OCI-LY3 (cell line): ENCODE data around the gene ACTBL2.

Experiments
- H2AFZ ChIP-seq: fragments of 200-600, 300-600 bp; shearing (Covaris generic); 2 replicates; pipeline ENCODE4 v1.6.0; 2014; ENCODE audit warnings: antibody characterized with exemption, low read depth, low read length
- H3K27ac ChIP-seq: fragments of 200-600, 300-600 bp; sonication (generic); 2 replicates; pipeline ENCODE4 v1.5.1; 2014; ENCODE audit warnings: mild to moderate bottlenecking, low read length, moderate library complexity, mixed read lengths
- H3K27me3 ChIP-seq: fragments of 200-600, 300-600 bp; sonication (generic); 2 replicates; pipeline ENCODE4 v1.6.1; 2014; ENCODE audit warnings: low read depth, low read length, mixed read lengths
- H3K36me3 ChIP-seq: fragments of 200-600, 300-600 bp; sonication (generic); replicated peaks from 2 replicates; pipeline ENCODE3; 2014; ENCODE audit warnings: low read depth, low read length, mixed read lengths
- H3K4me1 ChIP-seq: fragments of 300-600, 200-600 bp; sonication (generic); 2 replicates; pipeline ENCODE4 v1.6.1; 2014; ENCODE audit warnings: low read length, mixed read lengths
- H3K4me2 ChIP-seq: fragments of 200-600, 300-600 bp; sonication (generic); 2 replicates; pipeline ENCODE4 v1.6.1; 2014; ENCODE audit warnings: low read length, mixed read lengths
- H3K4me3 ChIP-seq: fragments of 300-600, 200-600 bp; sonication (generic); 2 replicates; pipeline ENCODE4 v1.5.1; 2014; ENCODE audit warnings: antibody characterized with exemption, mild to moderate bottlenecking, low read length, moderate library complexity
- H3K79me2 ChIP-seq: fragments of 300-600, 200-600 bp; shearing (Covaris generic); 2 replicates; pipeline ENCODE4 v1.6.1; 2014; ENCODE audit warnings: mild to moderate bottlenecking, low read length, mixed read lengths
- H3K9ac ChIP-seq: fragments of 300-600, 200-600 bp; shearing (Covaris generic); 2 replicates; pipeline ENCODE4 v1.6.0; 2014; ENCODE audit warnings: mild to moderate bottlenecking, low read length, moderate library complexity
- H3K9me3 ChIP-seq: fragments of 200-600, 300-600 bp; shearing (Covaris generic); 2 replicates; pipeline ENCODE4 v1.6.1; 2014; ENCODE audit warnings: low read length, mixed read lengths; ENCODE audit not compliant: insufficient read depth
- H4K20me1 ChIP-seq: fragments of 200-600, 300-600 bp; sonication (generic); 2 replicates; pipeline ENCODE4 v1.6.1; 2016; ENCODE audit warnings: low read length, mixed read lengths; ENCODE audit not compliant: insufficient read depth
- CTCF ChIP-seq: fragments of 200-600, 300-600 bp; sonication (generic); IDR thresholded peaks from 2 replicates; pipeline ENCODE4 v1.5.1; 2014; ENCODE audit warnings: antibody characterized with exemption, low read length, low read depth
- EZH2phosphoT487 ChIP-seq: fragments of 200-600 bp; shearing (Covaris generic); IDR thresholded peaks from 2 replicates; pipeline ENCODE4 v1.6.1; 2018; ENCODE audit warnings: antibody characterized with exemption, mixed run types, low read depth

The ACTBL2 gene

GRCh38 chr5:57497733-57498132 is 15.1 kb upstream of the ACTBL2 start:
- Histone ChIP-seq H4K20me1 (no peaks in the 10 kb centered on the region), H3K4me3 (no peak overlapping the region), H3K36me3 (no peaks in the 10 kb centered on the region), H3K9ac (no peak overlapping the region), H2AFZ (no peak overlapping the region), H3K4me1 (no peaks in the 10 kb centered on the region), H3K9me3 (no peaks in the 10 kb centered on the region), H3K27me3 (no peaks in the 10 kb centered on the region; the same call in 1 of the 2 replicates), H3K4me2 (no peak overlapping the region), H3K27ac (no peak overlapping the region), H3K79me2 (no peaks in the 10 kb centered on the region)
- TF ChIP-seq EZH2phosphoT487 (no peak), CTCF (no peak)

DNA sequence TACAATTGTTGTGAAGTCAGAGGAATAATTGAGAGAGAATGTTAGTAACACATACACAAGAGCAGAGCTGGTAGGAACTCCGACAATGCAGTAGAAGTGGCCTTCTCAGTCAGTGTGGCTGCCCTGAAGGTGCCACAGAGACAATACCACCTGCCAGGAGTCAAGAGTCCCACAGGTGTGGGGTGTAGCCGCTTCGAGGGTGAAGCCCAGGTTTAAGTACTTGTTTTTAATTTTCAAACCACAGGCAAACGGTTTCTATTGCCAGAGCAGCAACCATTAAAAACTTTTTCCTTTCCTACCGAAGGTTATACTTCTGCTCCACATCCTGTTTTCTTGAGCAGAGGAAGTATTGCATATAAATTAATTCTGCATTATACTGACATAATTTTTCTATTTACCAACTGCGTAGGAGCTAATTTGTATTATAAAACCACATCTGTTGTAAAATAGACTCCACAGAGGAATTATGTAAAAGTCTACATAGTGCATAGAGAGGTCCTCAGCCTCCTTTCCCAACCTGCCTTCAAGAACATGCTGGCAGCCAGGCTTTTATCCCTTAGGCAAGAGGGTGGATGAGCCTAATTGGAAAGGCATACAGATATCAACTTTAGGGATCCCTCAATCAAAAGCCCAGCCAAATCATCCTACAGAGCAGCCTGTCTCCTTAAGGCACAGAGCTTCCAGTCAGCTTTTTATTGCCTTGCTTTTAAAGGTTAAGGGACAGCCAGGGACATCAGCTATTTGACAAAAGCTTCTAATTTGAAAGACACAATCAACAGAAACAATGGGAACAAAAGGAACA is 12.9 kb upstream of the ACTBL2 start:
- no peaks in the 10 kb centered on the region for H3K9me3 ChIP-seq
- no peaks in the 10 kb centered on the region for H4K20me1 ChIP-seq
- H3K4me1 ChIP-seq, result no peaks in the 10 kb centered on the region
- no peak overlapping the region for H3K27ac ChIP-seq
- no peaks in the 10 kb centered on the region for H3K36me3 ChIP-seq
- H3K79me2 ChIP-seq, result no peaks in the 10 kb centered on the region
- TF ChIP-seq CTCF, result no peak
- TF ChIP-seq EZH2phosphoT487, result no peak
- no peak overlapping the region for H3K4me2 ChIP-seq
- no peak overlapping the region for H3K4me3 ChIP-seq
- H3K27me3 ChIP-seq, result no peaks in the 10 kb centered on the region; the same call in 1 of the 2 replicates
- H3K9ac ChIP-seq, result no peak overlapping the region
- H2AFZ ChIP-seq, result no peak overlapping the region

DNA sequence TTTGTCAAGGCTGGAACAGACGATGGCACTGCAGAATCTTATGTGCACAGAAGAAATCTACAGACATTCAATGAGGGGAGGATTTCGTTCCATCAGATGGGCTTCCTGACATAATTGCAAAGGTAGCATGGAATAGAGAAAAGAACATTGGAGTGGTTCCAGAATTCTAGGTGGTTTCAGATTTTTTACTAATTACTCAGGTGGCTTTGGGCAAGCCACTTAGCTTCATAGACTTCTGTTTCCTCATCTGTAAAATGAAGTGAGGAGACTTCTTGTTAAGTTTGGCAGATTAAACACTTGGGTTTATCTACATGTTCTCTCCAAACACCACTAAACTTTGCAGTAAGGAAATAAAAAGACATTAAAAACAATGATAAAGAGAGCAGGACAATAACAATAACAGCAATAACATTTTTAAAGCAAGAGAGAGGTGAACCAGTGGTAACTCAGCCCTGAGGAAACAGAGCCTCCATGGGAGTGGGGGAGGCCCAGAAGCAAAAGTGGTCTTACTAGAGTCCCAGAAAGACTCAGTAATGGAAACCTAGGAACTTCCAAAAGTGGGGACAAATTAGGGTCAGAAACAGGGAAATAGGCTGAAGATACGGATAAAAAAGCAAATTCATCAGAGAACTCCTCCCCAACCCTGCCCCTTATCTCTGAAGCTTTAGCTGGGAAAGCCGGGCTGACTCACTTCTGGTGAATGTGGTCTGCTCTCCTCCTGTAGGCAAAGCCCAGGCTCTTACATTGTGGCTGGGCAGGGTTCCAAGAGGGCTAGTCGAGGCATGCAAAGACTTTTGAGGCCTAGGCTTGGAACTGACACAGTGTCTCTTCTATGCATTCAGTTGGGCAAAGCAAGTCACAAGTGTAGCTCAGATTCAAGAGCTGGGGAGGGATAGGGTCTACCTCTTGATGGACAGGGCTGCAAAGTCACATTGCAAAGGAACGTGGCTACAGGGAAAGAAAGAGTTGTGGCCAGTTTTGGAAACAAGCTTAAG is 11.8 kb upstream of the ACTBL2 start:
- Histone ChIP-seq H4K20me1 (no peaks in the 10 kb centered on the region), H3K4me3 (no peak overlapping the region), H3K9ac (no peak overlapping the region), H3K4me1 (no peaks in the 10 kb centered on the region), H2AFZ (no peak overlapping the region), H3K79me2 (no peaks in the 10 kb centered on the region), H3K27ac (no peak overlapping the region), H3K27me3 (no peaks in the 10 kb centered on the region; the same call in 1 of the 2 replicates), H3K36me3 (no peaks in the 10 kb centered on the region), H3K9me3 (no peaks in the 10 kb centered on the region), H3K4me2 (no peak overlapping the region)
- TF ChIP-seq EZH2phosphoT487, result no peak
- no peak for TF ChIP-seq CTCF

DNA sequence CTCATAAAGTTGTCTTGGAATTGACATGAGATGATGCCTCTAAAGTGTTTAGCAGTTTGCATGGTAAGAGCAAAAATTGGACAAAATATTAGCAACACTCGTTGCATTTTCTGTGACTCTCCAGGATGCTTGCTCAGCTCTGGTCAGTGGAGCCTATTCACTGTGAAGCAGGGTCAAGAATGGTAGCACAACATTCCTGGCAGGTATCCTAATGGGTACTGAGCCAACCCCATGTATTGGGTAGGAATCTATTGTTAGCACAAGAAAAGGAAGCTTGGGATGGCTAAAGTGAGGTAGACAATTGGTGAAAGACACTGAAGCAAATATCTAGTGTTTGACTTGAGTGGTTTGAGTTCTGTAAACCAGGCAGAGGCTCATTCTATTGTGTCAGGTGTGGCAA is 10.4 kb upstream of the ACTBL2 start:
- Histone ChIP-seq H3K27me3 (no peaks in the 10 kb centered on the region; the same call in 1 of the 2 replicates), H3K27ac (no peak overlapping the region), H4K20me1 (no peaks in the 10 kb centered on the region), H3K4me1 (no peaks in the 10 kb centered on the region), H3K79me2 (no peaks in the 10 kb centered on the region), H3K9me3 (no peaks in the 10 kb centered on the region), H2AFZ (no peak overlapping the region), H3K4me3 (no peak overlapping the region), H3K4me2 (no peak overlapping the region), H3K36me3 (no peaks in the 10 kb centered on the region), H3K9ac (no peak overlapping the region)
- TF ChIP-seq CTCF (no peak), EZH2phosphoT487 (no peak)
